NCI-H446 (cell line): ENCODE results near the gene HNRNPL.
"Not testable (repeated sequence)": the region's sequence is repeated elsewhere in the genome, so short reads cannot be mapped to it uniquely, and the experiment has no call there.

ENCODE experiments used
- DNase-seq, 2 experiments: peaks; one replicate each; lab custom pipeline; 2025; lab: John Stamatoyannopoulos, UW

The HNRNPL gene

GRCh38 chr19:38830039-38830733 is 19.6 kb downstream of the HNRNPL start:
- no peak for DNase-seq

DNA sequence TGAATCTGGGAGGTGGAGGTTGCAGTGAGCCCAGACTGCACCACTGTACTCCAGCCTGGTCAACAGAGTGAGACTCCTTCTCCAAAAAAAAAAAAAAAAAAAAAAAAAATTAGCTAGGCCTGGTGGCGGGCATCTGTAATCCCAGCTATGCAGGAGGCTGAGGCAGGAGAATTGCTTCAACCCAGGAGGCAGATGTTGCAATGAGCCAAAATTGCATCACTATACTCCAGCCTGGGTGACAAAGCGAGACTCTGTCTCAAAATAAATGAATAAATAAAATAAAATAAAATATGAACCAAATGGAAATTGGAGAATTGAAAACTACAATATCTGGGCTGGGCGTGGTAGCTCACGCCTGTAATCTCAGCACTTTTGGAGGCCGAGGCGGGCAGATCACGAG is 20.6 kb downstream of the HNRNPL start:
- not testable (repeated sequence) for DNase-seq

- DNase-seq: no peak
Measured at GRCh38 chr19:38826856-38827551, 22.8 kb downstream of the HNRNPL start.

DNA sequence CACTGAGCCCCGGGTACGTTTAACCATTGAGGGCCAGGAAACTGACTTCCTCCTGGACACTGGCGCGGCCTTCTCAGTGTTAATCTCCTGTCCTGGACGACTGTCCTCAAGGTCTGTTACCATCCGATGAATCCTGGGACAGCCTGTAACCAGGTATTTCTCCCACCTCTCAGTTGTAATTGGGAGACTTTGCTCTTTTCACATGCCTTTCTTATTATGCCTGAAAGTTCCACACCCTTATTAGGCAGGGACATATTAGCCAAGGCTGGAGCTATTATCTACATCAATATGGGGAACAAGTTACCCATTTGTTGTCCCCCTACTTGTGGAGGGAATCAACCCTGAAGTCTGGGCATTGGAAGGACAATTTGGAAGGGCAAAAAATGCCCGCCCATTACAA is 23.9 kb downstream of the HNRNPL start:
- not testable (repeated sequence) for DNase-seq

- DNase-seq: not testable (repeated sequence)
Measured at GRCh38 chr19:38821230-38821825, 28.5 kb downstream of the HNRNPL start.

DNA sequence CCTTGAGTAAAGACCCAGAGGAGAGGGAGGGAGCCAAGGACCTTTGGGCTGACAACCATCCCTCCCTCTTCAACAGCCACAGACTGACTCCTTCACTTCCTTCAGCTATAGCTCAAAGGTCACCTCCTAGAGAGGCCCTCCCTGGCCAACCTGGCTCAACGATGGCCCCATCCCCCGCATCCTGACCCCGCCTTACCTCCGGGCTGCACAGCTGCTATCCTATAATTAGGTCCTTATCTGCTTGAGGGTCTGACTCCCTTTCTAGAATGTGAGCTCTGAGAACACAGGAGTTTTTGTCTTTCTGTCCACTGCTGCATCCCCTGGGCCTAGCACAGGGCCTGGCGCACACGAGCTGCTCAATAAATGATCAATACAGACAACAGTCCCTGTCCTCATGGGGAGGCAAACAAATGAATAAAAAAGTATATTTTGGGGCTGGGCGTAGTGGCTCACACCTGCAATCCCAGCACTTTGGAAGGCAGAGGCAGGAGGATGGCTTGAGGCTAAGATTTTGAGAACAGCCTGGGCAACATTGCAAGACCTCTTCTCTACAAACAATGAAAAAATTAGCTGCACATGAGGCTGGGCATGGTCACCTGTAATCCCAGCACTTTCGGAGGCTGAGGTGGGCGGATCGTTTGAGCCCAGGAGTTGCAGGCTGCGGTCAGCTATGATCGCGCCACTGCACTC is 30.4 kb downstream of the HNRNPL start:
- no peak for DNase-seq

- DNase-seq: no peak
Measured at GRCh38 chr19:38817081-38817480, 32.7 kb downstream of the HNRNPL start.

DNA sequence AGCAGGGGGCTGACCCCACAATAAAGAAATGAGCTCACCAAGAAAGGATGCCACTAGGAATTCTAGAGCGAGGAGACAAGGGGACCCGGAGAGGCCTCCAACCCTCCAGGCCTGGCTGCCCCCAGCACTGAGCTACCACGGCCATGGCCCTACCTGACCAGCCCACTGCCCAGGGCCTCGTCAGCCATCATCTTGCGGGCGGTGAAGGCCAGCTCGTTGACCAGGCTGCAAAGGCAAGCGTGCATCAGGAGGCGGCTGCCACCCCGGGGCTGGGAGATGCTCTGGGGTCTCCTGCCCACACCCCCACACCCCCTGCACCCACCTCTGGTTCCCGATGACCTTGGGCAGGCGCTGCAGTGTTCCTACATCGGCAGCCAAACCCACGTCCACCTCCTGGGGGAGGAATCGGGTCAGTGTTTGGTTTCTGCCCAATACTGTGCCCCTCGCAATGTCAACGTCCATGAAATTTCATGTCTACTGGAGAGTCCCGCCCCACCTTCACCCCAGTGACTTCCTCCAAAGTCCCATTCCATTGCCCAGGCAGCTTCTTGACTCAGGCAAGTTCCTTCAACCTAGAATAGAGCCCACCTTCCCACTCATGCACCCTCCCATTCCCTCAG is 33.5 kb downstream of the HNRNPL start:
- DNase-seq: no peak

- no peak for DNase-seq
Measured at GRCh38 chr19:38815059-38816001, 34.5 kb downstream of the HNRNPL start.

- not testable (repeated sequence) for DNase-seq
Measured at GRCh38 chr19:38813932-38814331, 35.9 kb downstream of the HNRNPL start.

- DNase-seq: no peak
Measured at GRCh38 chr19:38813323-38813722, 36.5 kb downstream of the HNRNPL start.

GRCh38 chr19:38812841-38813320 is 36.9 kb downstream of the HNRNPL start, which contains the start of gene LGALS4:
Gene LGALS4, minus strand, starts transcription at chr19:38812945. Its CDS starts 59 bp downstream, at chr19:38812886.
- no peak for DNase-seq

GRCh38 chr19:38812009-38812840 is 37.6 kb downstream of the HNRNPL start:
- DNase-seq: no peak

DNA sequence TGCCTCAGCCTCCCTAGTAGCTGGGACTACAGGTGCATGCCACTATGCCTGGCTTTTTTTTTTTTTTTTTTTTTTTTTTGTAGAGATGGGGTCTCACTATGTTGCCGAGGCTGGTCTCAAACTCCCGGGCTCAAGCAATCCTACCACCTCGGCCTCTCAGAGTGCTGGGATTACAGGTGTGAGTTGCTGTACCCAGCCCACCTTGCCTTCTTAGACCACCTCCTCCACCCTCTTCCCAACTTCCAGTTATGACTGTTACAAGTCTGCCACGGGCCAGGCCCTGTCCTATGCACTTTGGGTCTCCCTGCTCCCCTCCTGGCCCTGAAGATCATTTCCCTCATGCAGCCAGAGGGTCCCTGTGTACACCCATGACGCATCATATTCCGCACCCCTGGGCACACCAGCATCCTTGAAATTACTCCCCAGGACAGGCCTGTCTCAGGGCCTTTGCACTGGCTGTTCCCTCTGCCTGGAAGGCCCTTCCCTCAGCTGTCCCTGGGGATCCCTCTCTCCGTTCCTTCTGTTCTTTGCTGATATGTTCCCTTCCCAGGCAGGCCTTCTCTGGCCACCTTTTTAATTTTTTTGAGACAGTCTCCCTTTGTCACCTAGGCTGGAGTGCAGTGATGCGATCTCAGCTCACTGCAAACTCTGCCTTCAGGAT is 40.1 kb downstream of the HNRNPL start:
- DNase-seq: no peak

DNA sequence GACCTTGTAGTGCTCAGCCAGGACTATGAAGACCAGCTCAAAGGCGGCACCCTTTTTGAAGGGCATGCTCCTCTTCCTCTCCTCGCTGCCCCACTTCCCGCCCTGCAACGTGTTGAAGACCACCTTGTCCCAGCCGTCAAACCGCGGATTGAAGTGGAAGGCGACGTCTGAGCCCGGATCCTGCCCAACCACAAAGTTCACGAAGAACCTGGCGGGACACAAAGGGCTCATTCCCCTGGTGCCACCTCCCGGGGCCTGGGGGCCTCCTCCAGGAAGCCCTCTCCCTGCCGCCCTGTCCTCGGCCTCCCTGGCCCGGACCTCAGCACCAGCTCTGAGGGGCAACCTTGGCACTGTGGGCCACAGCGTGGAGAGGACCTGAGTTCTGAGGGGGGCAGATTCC is 41.0 kb downstream of the HNRNPL start:
- no peak for DNase-seq

DNA sequence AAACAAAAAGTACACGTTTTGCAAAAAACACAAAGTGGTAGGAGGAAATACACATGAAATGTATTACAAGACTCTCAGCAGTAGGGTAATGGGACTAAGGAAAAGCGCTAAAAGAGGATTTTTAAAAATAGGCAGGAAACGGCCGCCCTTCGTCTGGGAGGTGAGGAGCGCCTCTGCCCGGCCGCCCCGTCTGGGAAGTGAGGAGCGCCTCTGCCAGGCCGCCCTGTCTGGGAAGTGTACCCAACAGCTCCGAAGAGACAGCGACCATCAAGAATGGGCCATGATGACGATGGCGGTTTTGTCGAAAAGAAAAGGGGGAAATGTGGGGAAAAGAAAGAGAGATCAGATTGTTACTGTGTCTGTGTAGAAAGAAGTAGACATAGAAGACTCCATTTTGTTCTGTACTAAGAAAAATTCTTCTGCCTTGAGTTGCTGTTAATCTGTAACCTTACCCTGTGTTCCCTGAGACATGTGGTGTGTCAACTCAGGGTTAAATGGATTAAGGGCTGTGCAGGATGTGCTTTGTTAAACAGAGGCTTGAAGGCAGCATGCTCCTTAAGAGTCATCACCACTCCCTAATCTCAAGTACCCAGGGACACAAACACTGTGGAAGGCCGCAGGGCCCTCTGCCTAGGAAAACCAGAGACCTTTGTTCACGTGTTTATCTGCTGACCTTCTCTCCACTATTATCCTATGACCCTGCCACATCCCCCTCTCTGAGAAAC is 42.2 kb downstream of the HNRNPL start:
- DNase-seq: not testable (repeated sequence)

DNA sequence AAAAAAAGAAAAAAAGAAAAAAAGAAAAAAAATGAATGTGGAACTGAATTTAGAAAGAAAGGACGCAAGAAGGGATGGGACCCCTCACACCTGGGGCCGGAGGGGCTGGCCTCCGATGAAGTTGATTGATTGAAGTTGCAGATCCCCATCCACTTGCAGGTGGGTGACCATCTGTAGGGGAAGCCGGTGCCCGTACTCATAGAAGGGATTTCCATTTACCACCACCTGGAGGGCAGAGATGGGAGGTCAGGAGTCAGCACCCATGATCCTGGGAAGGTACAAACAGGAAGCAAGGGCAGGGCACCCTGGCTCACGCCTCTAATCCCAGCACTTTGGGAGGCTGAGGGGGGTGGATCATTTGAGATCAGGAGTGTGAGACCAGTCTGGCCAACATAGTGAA is 43.4 kb downstream of the HNRNPL start:
- no peak for DNase-seq

DNA sequence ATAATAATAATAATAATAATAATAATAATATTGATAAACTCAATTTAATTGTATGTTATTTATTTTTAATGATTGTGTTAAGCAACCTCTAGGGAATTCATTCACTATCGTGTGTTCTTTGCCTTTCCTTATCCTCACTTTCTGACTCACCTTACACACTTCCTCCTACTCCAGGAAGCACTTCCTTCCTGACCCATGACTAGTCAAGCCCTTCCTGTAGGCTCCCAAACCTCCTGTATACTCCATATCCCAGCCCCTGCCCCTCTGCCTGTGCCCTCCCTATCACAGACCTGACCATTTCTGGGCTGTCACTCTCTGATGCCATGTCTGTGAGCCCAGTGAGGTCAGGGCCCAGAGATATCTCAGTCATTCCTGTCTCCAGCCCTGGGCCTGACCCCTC is 44.6 kb downstream of the HNRNPL start:
- DNase-seq: no peak

DNA sequence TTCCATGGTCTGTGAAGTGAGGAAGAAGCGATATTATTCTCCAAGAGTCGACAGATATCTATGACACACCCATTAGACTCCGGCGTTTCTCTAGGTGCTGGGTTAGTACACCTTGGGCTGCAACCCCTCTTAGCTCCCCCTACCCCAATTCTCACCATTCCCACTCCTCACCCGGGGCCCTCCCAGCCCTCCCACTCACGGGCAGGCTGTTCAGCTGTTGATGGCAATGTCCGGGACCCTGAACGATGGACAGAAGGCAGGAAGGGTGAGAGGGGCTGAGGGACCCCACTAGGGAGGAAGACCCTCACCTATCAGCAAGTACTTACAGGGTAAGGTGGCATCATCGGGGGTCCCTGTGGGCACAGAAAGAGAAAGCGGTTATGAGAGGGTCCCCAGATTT is 46.2 kb downstream of the HNRNPL start:
- no peak for DNase-seq
